Liver (tissue), 3 donors: ENCODE data around the gene DFFB.

Source experiments
- HNF4A ChIP-seq, 2 donors: conservative IDR thresholded peaks; 2 replicates each; pipeline ENCODE4 v1.6.1; 2016; ENCODE audit warnings: antibody characterized with exemption in 2 of 2, mild to moderate bottlenecking in 2 of 2
- MAX ChIP-seq: IDR thresholded peaks from 2 replicates; pipeline ENCODE4 v1.6.1; 2016; ENCODE audit warnings: antibody characterized with exemption
- SP1 ChIP-seq: IDR thresholded peaks from 2 replicates; pipeline ENCODE4 v1.6.1; 2018; ENCODE audit warnings: antibody characterized with exemption, mild to moderate bottlenecking
- TAF1 ChIP-seq: conservative IDR thresholded peaks from 2 replicates; pipeline ENCODE4 v1.6.1; 2016; ENCODE audit warnings: antibody characterized with exemption, mild to moderate bottlenecking
- TF ChIP-seq, protein P1 (sequence below): fragments of 150-350 bp; IDR thresholded peaks from 2 replicates; pipeline ENCODE4 v1.5.1; 2017; ENCODE audit warnings: improper control_type of control experiment, low read depth, low read length; ENCODE audit not compliant: missing input control
- donor health status: healthy.
- donor health status: healthy.

- TF ChIP-seq, protein P1, sequence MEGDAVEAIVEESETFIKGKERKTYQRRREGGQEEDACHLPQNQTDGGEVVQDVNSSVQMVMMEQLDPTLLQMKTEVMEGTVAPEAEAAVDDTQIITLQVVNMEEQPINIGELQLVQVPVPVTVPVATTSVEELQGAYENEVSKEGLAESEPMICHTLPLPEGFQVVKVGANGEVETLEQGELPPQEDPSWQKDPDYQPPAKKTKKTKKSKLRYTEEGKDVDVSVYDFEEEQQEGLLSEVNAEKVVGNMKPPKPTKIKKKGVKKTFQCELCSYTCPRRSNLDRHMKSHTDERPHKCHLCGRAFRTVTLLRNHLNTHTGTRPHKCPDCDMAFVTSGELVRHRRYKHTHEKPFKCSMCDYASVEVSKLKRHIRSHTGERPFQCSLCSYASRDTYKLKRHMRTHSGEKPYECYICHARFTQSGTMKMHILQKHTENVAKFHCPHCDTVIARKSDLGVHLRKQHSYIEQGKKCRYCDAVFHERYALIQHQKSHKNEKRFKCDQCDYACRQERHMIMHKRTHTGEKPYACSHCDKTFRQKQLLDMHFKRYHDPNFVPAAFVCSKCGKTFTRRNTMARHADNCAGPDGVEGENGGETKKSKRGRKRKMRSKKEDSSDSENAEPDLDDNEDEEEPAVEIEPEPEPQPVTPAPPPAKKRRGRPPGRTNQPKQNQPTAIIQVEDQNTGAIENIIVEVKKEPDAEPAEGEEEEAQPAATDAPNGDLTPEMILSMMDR, result no peak
- TF ChIP-seq TAF1, result no peak
- TF ChIP-seq HNF4A (conservative IDR thresholded peaks at IDR 0.05), result no peak
- TF ChIP-seq MAX, result no peak
- TF ChIP-seq SP1, result no peak
Observed at GRCh38 chr1:3904843-3905185, 47.5 kb downstream of the DFFB start.
